ENCODE measurements around the gene MYG1.

- no peak for TF ChIP-seq EZH2 (optimal IDR thresholded peaks at IDR 0.05; ENCODE audit: low read depth, low read length)
- no peak for TF ChIP-seq CTCF (IDR thresholded peaks at IDR 0.05; ENCODE audit: low read length)
- no peak for TF ChIP-seq EZH2phosphoT487 (IDR thresholded peaks at IDR 0.05; ENCODE audit: low read length)
Measured at GRCh38 chr12:53313996-53314395, 14.5 kb downstream of the MYG1 start.
